Lung (tissue), 12 donors: ENCODE measurements around the gene ALK. TPM values are rescaled to one million over a fixed set of nuclear protein-coding genes. Genes with fewer than 3 reads are reported as not detected.

Experiments used
- ATAC-seq: fragments of 200-7000 bp; cut with Tn5 transposase; one replicate; pipeline ENCODE4 v1.9.1; 2020; ENCODE audit warnings: moderate number of reproducible peaks; ENCODE audit not compliant: insufficient read depth, low FRiP score
- DNase-seq, 3 donors: peaks; one replicate each; pipeline ENCODE4 v3.0.0-alpha.2; 2013 to 2017
- H3K27ac ChIP-seq, 2 donors: one replicate each; pipeline ENCODE4 v1.5.1; 2013; ENCODE audit warnings: mild to moderate bottlenecking in 2 of 2, moderate library complexity in 2 of 2, control low read depth in 1 of 2, inconsistent platforms in 1 of 2, low read depth in 1 of 2, low read length in 1 of 2
- H3K27me3 ChIP-seq, 3 donors: one replicate each; pipeline ENCODE4 v1.5.1; 2013; ENCODE audit warnings: low read length in 2 of 3; ENCODE audit not compliant: control insufficient read depth in 3 of 3, insufficient read depth in 3 of 3
- H3K36me3 ChIP-seq, 4 donors: one replicate each; pipeline ENCODE4 v1.5.1; 2013; ENCODE audit warnings: low read length in 4 of 4, mild to moderate bottlenecking in 1 of 4, moderate library complexity in 1 of 4; ENCODE audit not compliant: control insufficient read depth in 4 of 4, insufficient read depth in 4 of 4
- H3K4me1 ChIP-seq, 5 donors: one replicate each; pipeline ENCODE4 v1.5.1; 2013; ENCODE audit warnings: low read length in 5 of 5, mild to moderate bottlenecking in 2 of 5, moderate library complexity in 1 of 5; ENCODE audit not compliant: control insufficient read depth in 5 of 5, insufficient read depth in 5 of 5
- H3K4me3 ChIP-seq: one replicate; pipeline ENCODE4 v1.5.1; 2013; ENCODE audit warnings: mild to moderate bottlenecking, control low read depth, moderate library complexity
- H3K9ac ChIP-seq, 2 donors: one replicate each; pipeline ENCODE4 v1.5.1; 2013; ENCODE audit warnings: low read length in 2 of 2, control low read depth in 1 of 2; ENCODE audit not compliant: insufficient read depth in 1 of 2
- H3K9me3 ChIP-seq, 4 donors: one replicate each; pipeline ENCODE4 v1.5.1; 2013; ENCODE audit warnings: low read length in 3 of 4, mild to moderate bottlenecking in 1 of 4, moderate library complexity in 1 of 4; ENCODE audit not compliant: control insufficient read depth in 4 of 4, insufficient read depth in 3 of 4
- CTCF ChIP-seq: IDR thresholded peaks from 2 replicates; pipeline ENCODE4 v1.5.1; 2012; ENCODE audit warnings: mild to moderate bottlenecking; ENCODE audit errors: control extremely low read depth, extremely low read depth
- WGBS, 2 donors: extraction: QIAGEN DNeasy Blood & Tissue Kit; methylation state at CpG; one replicate each; pipeline ENCODE4 v1.1.7; 2013; 5-methylcytosine and 5-hydroxymethylcytosine counted together
- polyA plus RNA-seq, 2 donors: library from polyadenylated mRNA; stranded (reverse); fragments of 200-250 nt; gene quantifications; one replicate each; pipeline ENCODE4 v1.2.1, GENCODE V29; 2013
- total RNA-seq, 2 donors: library from RNA; depleted of rRNA in 1 of 2; stranded (reverse); fragments of >200 nt in 1 of 2; gene quantifications; one replicate each; pipeline ENCODE4 v1.2.1, GENCODE V29; 2014 to 2021
- donor health status: control.
- donor health status: control.
- donor health status: Bipolar disorder and iron deficiency.
- donor health status: healthy.
- donor health status: DM: yes; HTN: yes; CAD: no.

The ALK gene
- total and polyA plus RNA-seq, 4 donors: 0.09 to 0.25 (median 0.10) TPM; not detected in 1

GRCh38 chr2:29269095-29269764 lies 652.2 kb downstream of the ALK start:
- Histone ChIP-seq H3K4me1 (peaks cover 0 to 3% (median 0%) of the 10 kb centered on the region in 5 donors), H3K4me3 (no peak overlapping the region), H3K36me3 (no peaks in the 10 kb centered on the region), H3K9ac (no peak overlapping the region), H3K27ac (no peak overlapping the region), H3K9me3 (no peaks in the 10 kb centered on the region), H3K27me3 (peaks cover 0 to 2% (median 0%) of the 10 kb centered on the region in 3 donors)
- DNase-seq (no peak), ATAC-seq (no peak)
- 83 to 90% methylated on average over 11 of the region's 11 CpGs for WGBS, 2 donors
- TF ChIP-seq CTCF: no peak

- Histone ChIP-seq H3K27me3 (peaks cover 0 to 2% (median 0%) of the 10 kb centered on the region in 3 donors), H3K4me3 (no peak overlapping the region), H3K4me1 (peaks cover 0 to 3% (median 0%) of the 10 kb centered on the region in 5 donors), H3K36me3 (no peaks in the 10 kb centered on the region), H3K9me3 (peaks cover 0 to 4% (median 0%) of the 10 kb centered on the region in 4 donors), H3K9ac (no peak overlapping the region), H3K27ac (no peak overlapping the region)
- no peak for TF ChIP-seq CTCF
- 33 to 86% methylated on average over 2 of the region's 2 CpGs for WGBS, 2 donors
- no peak for DNase-seq
- ATAC-seq: no peak
Measured at GRCh38 chr2:29267720-29268119, 653.7 kb downstream of the ALK start.

GRCh38 chr2:29263886-29264285 lies 657.5 kb downstream of the ALK start:
- TF ChIP-seq CTCF: no peak
- Histone ChIP-seq H3K9ac (no peak overlapping the region), H3K4me3 (no peak overlapping the region), H3K36me3 (no peaks in the 10 kb centered on the region), H3K27ac (no peak overlapping the region), H3K27me3 (peaks cover 0 to 3% (median 3%) of the 10 kb centered on the region in 3 donors), H3K9me3 (peaks cover 0 to 4% (median 0%) of the 10 kb centered on the region in 4 donors), H3K4me1 (no peaks in the 10 kb centered on the region)
- DNase-seq: no peak
- ATAC-seq: no peak
- WGBS, 2 donors: 96 to 98% methylated on average over 5 of the region's 5 CpGs
